Measurements from ENCODE around the gene BICD2. TPM values are rescaled to one million over a fixed set of nuclear protein-coding genes. Genes with fewer than 3 reads are reported as not detected.

BICD2 gene
- total and polyA plus RNA-seq, 2 of the 13 experiments (the other 11 are each of a cell fraction or from before 2014, with no cell fraction given) = 5.1 to 17.4 TPM

GRCh38 chr9:92764988-92765936 lies 629 bp upstream of the BICD2 start (continued):
- TF ChIP-seq BRF2 (CRISPR knock-in tag; IDR thresholded peaks at IDR 0.05) (peak; percentile 76), ZNF777 (CRISPR knock-in tag; IDR thresholded peaks at IDR 0.05) (peak; percentile 99), HOXA3 (CRISPR knock-in tag; IDR thresholded peaks at IDR 0.05) (peak; percentile 47), ZSCAN5A (CRISPR knock-in tag; IDR thresholded peaks at IDR 0.05; ENCODE audit: borderline replicate concordance) (peak; percentile 94), ZNF510 (CRISPR knock-in tag; IDR thresholded peaks at IDR 0.05; ENCODE audit: low read depth) (no peak), IKZF5 (CRISPR knock-in tag; IDR thresholded peaks at IDR 0.05) (peak; percentile 52; the same call in 1 of the 2 replicates), ZHX1 (CRISPR knock-in tag; IDR thresholded peaks at IDR 0.05; ENCODE audit: low read depth) (no peak), KDM5A (IDR thresholded peaks at IDR 0.05; ENCODE audit: borderline replicate concordance, low read length) (peak; percentile 26; the same call in 1 of the 2 replicates), IRF2 (CRISPR knock-in tag; IDR thresholded peaks at IDR 0.05) (peak; percentile 80), ZMAT3 (CRISPR knock-in tag; conservative IDR thresholded peaks at IDR 0.05) (no peak; the same call in 1 of the 2 replicates), ATF3 (CRISPR knock-in tag; IDR thresholded peaks at IDR 0.05) (peak; percentile 61), NR2F2 (IDR thresholded peaks at IDR 0.05; ENCODE audit: borderline replicate concordance, low read depth) (no peak), RBFOX2 (IDR thresholded peaks at IDR 0.05; ENCODE audit: low read depth, low read length) (peak; percentile 97), KAT2B (IDR thresholded peaks at IDR 0.05; ENCODE audit: borderline replicate concordance, low read depth, low read length) (no peak), ZNF329 (CRISPR knock-in tag; IDR thresholded peaks at IDR 0.05; ENCODE audit: low read depth) (no peak), ZNF776 (CRISPR knock-in tag; IDR thresholded peaks at IDR 0.05) (peak; percentile 74; the same call in 1 of the 2 replicates), ZNF597 (CRISPR knock-in tag; IDR thresholded peaks at IDR 0.05) (0 out of 2 replicates have a peak, but pooled peaks have one; percentile 27), ATF7 (IDR thresholded peaks at IDR 0.05) (no peak), ATF7 (CRISPR knock-in tag; IDR thresholded peaks at IDR 0.05) (0 out of 2 replicates have a peak, but pooled peaks have one; percentile 14), HIVEP1 (CRISPR knock-in tag; IDR thresholded peaks at IDR 0.05) (no peak; the same call in 1 of the 2 replicates), ZNF891 (CRISPR knock-in tag; IDR thresholded peaks at IDR 0.05) (peak; percentile 73; the same call in 1 of the 2 replicates)

Measured in HepG2 (cell line).